GM19468 (cell line): ENCODE measurements around the gene TAF1B.
A peak's percentile ranks its signal among the peaks of the same experiment; 100 is the strongest.
"Not testable (repeated sequence)": the region's sequence is repeated elsewhere in the genome, so short reads cannot be mapped to it uniquely, and the experiment has no call there.

Experiments
- ATAC-seq: cut with Tn5 transposase; IDR thresholded peaks from one replicate; pipeline ENCODE4 v1.9.1; 2021; ENCODE audit warnings: mild to moderate bottlenecking, moderate library complexity, moderate number of reproducible peaks; ENCODE audit not compliant: unreplicated experiment; ENCODE audit errors: extremely low read depth

The TAF1B gene

DNA sequence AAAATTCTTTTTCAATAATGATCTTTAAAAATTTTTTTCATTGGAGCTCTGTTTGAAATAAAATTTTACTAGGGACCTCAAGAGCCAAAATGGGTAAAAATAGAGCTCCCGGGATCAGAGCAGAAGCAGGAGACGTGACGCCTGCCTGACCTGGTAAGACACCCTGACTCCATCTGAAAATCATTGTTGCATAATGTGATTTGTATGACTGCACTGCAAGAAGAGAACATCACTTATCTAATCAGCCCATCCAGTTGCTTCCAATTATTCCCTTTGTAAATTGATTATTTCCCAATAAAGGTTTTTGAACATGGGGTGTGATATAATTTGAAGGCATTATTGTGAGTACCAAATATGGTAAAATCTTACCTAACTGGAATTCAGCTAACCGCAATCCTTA lies 17.1 kb upstream of the TAF1B start:
- no peak for ATAC-seq

DNA sequence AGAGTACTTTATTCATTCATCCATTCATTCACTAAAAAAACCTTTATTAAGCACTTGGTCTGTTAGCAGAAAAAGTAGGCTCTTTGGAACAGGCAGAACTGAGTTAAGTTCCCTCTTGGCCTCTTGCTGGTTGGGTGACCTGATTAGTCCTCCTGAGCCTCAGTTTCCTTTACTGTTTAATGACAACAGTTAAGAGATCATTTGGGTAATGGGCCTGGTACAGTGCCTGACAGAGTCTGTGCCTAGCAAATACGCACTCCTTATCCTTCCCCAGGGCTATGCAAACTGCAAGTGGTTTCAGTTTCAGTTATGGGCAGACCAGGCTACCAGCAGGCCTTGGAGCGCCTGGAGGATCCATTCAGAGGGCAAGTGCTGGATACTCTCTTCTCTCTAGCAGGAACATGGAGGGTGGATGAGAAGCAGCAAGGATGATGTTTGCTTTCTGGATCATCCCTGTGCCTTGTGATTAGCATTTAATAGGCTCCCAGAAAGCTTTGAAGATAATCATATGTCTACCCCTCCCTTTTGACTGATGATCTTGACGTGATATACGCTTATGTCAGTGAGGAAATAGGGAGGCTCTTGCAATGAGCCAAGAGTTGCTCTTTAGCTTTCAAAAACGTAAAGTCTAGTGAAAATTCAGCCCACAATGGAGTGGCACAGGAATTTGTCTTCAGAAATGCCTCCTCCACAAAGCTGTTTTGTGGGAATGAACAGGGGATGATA lies 12.4 kb upstream of the TAF1B start:
- ATAC-seq: no peak

DNA sequence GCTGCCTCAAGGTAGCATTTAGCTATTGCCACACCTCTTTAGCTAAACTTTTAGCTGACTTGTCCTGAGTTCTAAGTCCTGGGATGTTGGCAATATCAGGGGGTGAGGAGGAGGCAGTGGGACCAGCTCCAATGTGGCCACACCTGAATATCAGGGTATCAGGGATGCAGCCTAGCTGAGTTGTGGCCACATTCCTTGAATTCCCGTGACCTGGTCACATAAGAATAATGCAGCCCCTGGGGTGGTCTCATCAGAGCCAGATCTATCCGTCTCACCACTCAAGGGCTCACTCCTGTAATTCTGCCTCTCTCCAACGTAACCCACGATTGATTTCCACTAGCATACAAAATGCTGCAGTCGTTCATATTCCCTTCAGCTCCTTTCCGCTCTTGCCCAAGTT lies 11.6 kb upstream of the TAF1B start:
- no peak for ATAC-seq

DNA sequence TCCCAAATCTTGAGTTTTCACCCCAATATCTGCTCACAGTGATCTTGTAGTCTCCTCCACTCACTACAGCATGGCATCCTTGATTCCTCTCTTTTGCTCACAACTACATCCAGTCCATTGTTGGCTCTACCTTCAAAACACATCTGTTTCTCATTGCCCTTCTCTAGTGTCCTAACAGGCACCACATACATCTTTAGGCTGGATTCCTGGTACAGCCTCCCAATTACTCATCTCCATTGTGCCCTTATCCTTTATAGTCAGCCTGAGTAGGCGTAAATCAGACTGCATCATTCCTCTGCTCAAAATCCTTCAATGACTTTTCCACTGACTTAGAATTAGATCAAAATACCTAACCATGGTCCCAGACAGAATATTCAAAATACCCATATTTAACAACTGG lies 10.7 kb upstream of the TAF1B start:
- ATAC-seq: no peak

DNA sequence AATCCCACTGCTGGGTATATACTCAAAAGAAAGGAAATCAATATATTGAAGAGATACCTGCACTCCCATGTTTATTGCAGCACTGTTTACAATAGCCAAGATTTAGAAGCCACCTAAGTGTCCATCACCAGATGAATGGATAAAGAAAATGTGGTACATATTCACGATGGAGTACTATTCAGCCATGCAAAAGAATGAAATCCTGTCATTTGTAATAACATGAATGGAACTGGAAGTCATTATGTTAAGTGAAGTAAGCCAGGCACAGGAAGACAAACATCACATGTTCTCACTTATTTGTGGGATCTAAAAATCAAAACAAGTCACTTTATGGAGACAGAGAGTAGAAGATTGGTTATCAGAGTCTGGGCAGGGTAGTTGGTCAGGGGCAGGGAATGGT lies 8.2 kb upstream of the TAF1B start:
- not testable (repeated sequence) for ATAC-seq

DNA sequence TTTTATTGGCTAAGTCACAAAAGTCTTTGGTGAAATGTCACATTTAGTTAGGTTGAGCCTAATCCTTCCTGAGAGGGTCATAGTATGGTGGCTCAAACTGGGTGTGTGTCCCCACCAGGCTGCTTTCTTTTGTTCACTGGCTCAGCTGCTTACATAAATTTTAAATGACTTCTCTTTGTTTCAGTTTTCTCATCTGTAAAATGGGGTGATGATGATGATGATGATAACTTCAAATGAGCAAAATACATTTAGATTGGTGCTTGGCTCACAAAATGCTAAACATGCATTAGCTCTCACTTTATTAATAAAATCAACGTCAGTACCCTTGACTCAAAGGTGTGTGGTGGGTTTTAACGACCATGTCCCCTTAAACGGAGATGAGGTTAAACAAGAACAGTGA lies 7.2 kb upstream of the TAF1B start:
- no peak for ATAC-seq

DNA sequence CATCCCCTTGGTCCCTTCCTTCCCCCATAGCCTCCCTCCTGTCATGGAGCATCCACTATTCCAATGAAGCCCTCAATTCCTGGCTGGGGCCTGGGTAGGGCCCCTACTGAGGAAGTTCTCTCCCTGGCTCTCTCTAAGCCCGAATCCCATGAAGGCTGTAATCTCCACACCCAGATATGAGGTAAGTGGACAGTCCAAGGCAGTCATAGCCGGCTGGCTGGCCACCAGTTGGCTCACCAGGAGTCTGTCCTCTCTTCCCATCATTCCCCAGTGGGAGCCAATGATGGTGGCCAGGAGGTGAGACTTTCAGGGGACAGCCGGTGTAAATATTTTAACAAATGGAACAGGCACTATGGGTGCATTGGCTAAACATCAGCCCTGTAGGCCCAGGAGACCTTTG lies 6.8 kb upstream of the TAF1B start:
- ATAC-seq: no peak

DNA sequence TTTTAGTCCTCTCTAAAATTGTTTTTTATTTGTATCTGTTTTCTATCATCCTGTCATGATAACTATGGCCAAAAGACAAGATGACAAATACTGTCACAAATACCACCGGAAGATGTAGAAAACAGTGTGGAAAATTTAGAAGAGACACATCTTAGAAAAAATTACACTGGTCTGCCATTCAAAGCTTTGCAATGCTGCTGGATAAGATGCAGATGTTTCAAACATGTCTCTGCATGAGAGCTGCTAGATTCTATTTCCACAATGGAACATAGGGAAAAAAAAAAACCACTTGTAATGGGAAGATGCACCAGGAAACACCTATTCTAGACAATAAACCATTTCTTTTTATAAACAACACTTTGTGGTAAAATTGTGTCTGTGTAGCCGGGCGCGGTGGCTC lies 5.8 kb upstream of the TAF1B start:
- no peak for ATAC-seq

DNA sequence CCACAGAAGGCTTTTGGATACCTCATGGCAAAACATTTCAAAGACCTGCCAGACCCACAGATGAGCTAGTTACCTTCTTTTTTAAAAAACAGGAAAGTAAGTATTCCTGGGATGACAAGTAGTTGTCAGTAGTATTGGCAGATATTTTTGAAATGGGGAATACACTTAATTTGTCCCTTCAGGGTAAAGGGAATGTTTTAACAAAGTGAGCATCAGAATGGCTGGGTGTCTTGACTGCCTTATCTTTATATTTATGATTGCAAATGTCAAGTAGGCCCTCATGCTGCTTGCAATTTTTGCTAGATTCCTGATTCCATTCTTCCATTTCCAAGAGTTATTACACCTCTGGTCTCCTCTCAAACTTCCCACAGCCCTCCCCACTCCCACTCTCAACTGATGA lies 4.9 kb upstream of the TAF1B start:
- no peak for ATAC-seq

DNA sequence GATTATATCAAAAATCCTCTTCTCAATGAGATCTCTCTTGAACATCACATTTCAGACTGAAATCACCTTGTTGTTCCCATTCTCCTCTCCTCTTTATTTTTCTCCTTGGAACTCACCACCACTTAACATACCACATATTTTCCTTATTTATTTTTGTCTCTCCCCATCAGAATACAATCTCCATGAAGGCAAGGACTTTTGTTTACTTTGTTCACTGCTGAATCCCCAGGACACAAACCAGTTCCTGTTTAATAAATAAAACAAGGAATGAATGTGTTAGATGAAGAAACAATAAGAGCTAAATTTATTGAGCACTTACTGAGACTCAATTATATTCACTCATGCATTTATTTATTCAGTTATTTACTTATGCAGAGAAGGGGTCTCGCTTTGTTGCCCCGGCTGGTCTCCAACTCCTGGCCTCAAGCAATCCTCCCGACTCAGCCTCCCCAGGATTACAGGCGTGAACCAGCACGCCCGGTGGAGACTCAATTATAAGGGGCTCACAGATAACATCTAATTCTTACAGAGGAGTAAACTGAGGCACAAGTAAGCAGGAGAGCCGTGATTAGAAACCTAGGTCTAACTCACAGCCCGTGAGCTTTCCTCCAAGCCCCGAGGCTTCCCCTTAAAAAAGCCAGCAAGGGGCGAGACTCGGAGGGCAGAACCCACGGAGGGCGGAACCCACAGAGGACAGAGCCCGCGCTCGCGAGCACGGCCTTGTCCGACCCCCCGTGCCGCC lies 616 bp upstream of the TAF1B start:
- no peak for ATAC-seq

DNA sequence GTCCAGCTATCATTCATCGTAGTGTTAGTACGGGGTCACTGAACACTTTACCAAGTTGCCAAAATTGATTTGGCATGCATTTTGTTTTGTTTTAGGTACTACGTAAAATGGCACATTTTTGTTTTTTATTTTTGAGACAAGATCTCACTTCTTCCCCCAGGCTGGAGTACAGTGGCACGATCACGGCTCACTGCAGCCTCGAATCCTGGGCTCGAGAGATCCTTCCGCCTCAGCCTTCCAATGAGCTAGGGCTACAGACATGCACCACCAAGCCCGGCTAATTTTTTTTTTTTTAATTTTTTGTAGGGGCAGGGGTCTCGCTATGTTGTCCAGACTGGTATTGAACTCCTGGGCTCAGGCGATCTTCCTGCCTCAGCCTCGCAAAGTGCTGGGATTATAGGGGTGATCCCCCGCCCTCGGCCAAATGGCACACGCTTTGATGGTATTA lies 786 bp downstream of the TAF1B start:
- no peak for ATAC-seq

DNA sequence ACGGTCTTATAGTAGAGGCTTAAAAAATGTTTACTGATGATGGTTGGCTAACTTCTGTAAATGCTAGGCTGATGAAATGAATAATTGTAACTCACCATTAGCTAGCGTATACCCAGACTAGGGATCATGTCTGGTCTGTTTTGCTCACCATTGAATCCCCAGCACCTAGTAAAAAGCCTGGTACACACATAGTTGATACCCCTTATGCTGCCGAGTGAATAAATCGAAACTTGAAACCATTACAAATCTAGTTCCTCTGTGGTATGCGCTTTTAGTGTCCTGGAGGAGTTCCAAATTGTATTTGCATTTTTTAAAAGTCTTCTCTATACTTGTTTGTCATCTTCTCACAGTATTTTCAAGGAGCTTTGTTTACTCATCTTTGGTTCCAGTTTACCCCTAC lies 1.3 kb downstream of the TAF1B start:
- peak; percentile 20 for ATAC-seq

DNA sequence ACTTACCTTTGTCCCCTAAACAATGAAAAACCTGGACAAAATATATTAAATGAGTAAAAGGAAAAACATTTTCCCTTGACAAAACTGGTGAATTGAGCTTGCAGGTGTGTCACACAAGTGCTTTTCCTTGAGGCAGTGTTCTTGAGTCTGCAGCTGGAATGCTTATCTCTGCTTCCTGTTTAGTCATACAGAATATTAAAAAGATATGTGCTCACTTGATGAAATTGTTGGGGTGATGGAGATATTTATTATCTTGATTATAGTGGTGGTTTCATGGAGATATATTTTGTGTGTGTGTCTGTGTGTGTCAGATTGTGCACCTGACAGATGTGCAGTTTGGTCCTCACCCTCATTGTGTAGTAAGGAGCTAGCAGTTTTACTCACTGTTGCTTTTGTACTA lies 3.3 kb downstream of the TAF1B start:
- ATAC-seq: no peak

DNA sequence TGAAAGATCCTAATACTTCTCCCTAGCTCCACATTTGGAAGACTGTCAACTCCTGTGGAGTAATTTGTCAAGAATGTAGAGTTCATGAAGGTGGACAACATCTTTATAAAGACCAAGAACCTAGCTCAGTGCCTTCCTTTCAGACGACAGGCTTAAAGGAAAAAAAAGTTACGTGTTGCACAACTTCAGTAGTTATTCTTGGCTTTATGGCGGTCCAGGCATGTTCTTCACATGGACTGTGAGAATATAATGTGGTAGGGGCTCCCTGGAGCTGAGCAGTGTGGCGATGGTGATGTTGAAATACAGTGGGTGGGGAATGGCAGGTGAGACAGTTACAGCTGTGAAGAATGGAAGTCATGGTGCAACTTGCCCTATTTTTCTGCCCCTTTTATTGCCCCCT lies 3.9 kb downstream of the TAF1B start:
- no peak for ATAC-seq

DNA sequence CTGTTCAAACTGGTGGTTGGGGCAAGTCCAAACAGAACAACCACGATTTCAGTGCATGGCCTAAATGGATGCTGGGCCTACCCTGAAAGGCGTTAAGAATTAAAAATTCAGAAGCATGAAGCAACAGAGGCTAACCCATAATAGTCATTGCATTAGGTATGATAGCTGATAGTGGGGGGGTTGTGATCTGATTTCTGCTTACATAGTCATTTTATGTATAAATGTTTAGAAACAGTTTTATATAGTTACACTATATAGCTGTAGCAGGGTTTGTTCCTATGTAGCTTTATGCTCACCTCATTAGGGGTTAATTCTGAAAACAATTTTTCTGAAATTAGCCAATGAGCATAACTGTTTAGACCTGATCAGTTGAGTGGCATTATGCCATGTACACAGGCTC lies 9.6 kb downstream of the TAF1B start:
- ATAC-seq: no peak

DNA sequence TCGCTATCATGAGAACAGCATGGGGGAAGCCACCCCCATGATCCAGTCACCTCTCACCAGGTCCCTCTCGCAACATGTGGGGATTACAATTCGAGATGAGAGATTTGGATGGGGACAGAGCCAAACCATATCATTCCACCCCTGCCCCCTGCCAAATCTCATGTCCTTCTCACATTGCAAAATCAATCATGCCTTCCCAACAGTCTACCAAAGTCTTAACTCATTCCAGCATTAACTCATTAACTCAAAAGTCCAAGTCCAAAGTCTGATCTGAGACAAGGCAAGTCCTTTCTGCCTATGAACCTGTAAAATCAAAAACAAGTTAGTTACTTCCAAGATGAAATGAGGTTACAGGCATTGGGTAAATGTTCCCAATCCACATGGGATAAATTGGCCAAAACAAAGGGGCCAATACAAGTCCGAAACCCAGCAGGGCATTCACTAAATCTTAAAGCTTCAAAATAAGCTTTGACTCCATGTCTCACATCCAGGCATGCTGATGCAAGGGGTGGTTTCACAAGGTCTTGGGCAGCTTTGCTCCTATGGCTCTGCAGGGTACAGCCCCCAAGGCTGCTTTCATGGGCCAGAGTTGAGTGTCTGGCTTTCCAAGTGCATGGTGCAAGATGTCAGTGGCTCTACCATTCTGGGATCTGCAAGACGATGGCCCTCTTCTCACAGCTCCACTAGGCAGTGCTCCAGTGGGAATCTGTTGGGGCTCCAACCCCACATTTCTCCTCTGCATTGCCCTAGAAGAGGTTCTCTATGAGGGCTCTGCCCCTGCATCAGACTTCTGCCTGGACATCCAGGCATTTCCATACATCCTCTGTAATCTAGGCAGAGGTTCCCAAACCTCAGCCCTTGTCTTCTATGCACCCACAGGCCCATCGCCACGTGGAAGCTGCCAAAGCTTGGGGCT lies 14.8 kb downstream of the TAF1B start:
- ATAC-seq: no peak

DNA sequence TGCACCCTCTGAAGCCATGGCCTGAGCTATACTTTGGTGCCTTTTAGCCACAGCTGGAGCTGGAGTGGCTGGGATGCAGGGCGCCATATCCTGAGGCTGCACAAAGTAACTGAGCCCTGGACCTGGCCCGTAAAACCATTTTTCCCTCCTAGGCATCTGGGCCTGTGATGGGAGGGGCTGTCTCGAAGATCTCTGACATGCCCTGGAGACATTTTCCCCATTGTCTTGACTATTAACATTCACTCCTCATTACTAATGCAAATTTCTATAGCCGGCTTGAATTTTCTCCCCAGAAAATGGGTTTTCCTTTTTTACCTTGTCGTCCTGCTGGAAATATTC lies 15.4 kb downstream of the TAF1B start:
- ATAC-seq: no peak

DNA sequence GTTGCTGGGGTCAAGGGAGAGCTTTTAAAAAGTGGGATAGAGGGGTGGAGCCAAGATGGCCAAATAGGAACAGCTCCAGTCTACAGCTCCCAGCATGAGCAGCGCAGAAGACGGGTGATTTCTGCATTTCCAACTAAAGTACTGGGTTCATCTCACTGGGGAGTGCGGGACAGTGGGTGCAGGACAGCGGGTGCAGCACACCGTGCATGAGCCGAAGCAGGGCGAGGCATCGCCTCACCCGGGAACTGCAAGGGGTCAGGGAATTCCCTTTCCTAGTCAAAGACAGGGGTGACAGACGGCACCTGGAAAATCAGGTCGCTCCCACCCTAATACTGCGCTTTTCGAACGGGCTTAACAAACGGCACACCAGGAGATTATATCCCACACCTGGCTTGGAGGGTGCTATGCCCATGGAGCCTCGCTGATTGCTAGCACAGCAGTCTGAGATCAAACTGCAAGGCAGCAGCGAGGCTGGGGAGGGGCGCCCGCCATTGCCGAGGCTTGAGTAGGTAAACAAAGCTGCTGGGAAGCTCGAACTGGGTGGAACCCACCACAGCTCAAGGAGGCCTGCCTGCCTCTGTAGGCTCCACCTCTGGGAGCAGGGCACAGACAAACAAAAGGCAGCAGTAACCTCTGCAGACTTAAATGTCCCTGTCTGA lies 17.8 kb downstream of the TAF1B start:
- not testable (repeated sequence) for ATAC-seq

DNA sequence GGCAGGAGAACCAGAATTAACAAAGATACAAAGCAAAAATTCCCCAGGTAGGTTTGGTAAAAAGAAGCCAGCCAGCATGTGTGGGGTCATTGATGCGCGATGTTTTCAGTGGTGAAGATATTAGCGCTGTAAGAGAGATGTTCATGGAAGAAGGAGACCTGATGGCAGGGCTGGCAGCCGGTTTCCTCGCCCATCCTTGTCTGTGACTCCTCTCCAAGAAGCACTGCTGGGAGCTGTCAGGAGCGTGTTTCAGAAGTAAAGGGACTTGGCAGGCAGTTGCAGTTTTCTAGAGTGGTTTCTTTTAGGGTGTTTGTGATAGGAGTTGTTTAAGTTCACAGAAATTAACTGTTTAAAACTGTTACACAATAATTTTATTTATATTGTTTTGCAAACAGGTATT lies 24.6 kb downstream of the TAF1B start:
- no peak for ATAC-seq

DNA sequence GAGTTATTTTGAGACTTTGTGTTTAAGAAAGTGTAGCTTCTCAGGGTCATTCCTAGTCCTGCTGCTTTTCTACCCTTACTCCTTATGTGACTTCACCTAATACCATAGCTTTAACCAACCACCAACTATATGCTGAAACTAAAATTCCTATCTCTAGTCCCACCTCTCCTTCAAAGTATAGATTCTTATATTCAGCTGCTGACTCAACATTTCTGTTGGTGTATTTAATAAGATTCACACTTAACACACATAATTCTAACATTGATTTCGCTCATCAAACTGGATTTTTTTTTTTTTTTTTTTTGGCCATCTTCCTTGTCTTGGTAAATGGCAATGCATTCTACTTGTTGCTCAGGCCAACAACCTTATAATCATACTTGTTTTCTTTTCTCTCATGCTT lies 30.1 kb downstream of the TAF1B start:
- no peak for ATAC-seq

DNA sequence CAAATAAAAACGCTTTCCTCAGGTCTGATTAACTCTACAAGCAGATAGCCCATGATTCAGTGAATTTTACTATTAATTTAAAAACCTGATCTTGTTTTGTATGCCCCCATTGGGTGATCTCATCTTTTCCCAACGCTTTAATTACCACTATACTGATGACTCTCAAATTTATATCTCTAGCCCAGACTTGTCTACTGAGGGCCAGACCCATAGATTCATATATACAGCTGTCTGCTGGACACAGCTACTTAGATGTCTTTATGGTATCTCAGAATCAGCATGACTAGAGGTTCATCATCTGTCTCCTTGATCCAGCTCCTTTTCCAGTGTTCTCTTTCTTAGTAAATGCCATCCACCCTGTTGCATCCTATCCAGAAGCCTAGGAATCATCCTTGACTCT lies 33.8 kb downstream of the TAF1B start:
- no peak for ATAC-seq
